Hematopoietic multipotent progenitor cell treated with erythropoietin and hydrocortisone succinate and interleukin-3 and kit ligand, for 17 days (in vitro differentiated cells): ENCODE results near the gene HBP1.
"Not testable (repeated sequence)": the region's sequence is repeated elsewhere in the genome, so short reads cannot be mapped to it uniquely, and the experiment has no call there.

Experiments used
- DNase-seq: peaks from one replicate; pipeline ENCODE4 v3.0.0-alpha.2; 2015; ENCODE audit warnings: low spot score

HBP1 gene

GRCh38 chr7:107230334-107230733, 61.5 kb downstream of the HBP1 start:
- no peak for DNase-seq

- no peak for DNase-seq
Observed at GRCh38 chr7:107232568-107233090, 63.8 kb downstream of the HBP1 start.

- DNase-seq: no peak
Observed at GRCh38 chr7:107233174-107233573, 64.4 kb downstream of the HBP1 start.

- DNase-seq: no peak
Observed at GRCh38 chr7:107233981-107234380, 65.2 kb downstream of the HBP1 start.

DNA sequence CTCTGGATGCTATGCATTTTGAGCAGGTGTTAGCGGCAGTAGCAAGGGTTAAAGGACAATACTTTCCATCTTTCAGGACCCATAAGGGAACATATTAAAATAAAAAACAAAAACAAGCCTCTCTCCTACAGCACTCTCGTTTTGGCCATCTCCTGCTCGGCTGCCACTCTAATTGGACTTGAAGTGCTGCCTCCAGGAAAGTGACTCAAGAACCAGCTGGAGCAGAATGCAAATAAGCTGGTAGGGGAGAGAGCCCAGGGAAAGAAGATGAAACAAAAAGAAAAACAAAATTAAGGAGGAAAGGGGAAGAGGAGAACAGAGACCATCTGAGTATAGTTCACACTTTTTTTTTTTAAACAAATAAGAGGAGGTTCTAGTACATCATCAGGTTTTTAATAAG, 65.6 kb downstream of the HBP1 start:
- DNase-seq: no peak

GRCh38 chr7:107236862-107237261, 68.1 kb downstream of the HBP1 start:
- DNase-seq: no peak

DNA sequence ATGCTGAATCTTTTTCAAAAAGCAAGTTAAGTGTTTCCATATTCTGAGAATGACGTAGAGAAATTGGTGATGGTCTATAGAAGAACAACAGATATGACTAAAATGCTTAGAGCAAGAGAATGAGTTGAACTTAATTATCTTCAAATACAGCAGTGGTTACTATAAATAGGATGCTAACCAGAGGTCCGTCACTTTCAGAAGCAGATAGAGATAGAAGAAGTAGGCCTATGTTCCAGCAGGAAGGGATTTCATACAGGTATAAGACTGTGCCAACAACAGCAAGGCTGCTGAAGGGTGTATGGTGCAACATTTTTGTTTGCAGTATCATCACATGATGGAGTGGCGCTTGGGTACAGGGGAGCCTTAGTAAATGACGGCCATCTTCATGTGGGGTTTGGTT, 68.6 kb downstream of the HBP1 start:
- no peak for DNase-seq

DNA sequence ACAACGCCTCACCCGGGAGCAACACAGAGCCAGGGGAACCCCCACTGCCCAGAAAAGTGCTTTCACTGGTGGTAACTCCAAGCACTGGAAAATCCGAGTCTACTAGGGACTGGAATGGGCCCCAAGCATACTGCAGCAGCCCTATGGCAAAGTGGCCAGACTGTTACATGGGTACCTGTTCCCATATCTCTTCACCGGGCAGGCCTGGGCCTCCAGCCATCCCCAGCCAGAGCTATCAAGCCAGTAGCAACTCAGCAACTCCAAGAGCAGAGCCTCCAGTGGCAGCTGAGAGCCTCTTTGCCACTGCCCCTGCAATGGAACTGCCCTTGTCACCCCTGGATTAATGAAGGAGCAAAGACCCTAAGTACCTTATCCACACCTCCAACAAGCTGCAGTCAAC, 73.5 kb downstream of the HBP1 start:
- no peak for DNase-seq

- no peak for DNase-seq
Observed at GRCh38 chr7:107244613-107245012, 75.8 kb downstream of the HBP1 start.

- not testable (repeated sequence) for DNase-seq
Observed at GRCh38 chr7:107246836-107247235, 78.0 kb downstream of the HBP1 start.

- DNase-seq: no peak
Observed at GRCh38 chr7:107248551-107249316, 79.9 kb downstream of the HBP1 start.

DNA sequence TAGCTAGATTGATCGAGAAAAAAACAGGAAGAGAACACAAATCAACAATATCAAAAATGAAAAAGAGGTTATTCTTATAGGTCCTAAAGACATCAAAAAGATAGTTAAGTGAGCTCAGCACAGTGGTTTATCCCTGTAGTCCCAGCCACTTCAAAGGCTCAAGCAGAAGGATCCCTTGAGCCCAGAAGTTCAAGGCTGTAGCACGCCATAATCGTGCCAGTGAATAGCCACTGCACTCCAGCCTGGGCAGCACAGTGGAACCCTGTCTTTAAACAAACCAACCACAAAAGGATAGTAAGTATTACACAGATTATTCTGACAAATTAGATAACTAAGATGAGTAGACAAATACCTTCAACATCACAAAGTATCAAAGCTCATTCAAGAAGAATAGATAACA, 83.2 kb downstream of the HBP1 start:
- DNase-seq: no peak
